Middle frontal gyrus (tissue), 1 donor: ENCODE measurements around the gene SLIT3.

Experiments used
- DNase-seq: peaks from one replicate; pipeline ENCODE4 v3.0.0-alpha.2; 2015; ENCODE audit warnings: low spot score; ENCODE audit errors: extremely low spot score

SLIT3 gene

GRCh38 chr5:168895295-168896071 is 405.5 kb downstream of the SLIT3 start:
- DNase-seq: no peak

- DNase-seq: no peak
Observed at GRCh38 chr5:168893283-168893682, 407.7 kb downstream of the SLIT3 start.

DNA sequence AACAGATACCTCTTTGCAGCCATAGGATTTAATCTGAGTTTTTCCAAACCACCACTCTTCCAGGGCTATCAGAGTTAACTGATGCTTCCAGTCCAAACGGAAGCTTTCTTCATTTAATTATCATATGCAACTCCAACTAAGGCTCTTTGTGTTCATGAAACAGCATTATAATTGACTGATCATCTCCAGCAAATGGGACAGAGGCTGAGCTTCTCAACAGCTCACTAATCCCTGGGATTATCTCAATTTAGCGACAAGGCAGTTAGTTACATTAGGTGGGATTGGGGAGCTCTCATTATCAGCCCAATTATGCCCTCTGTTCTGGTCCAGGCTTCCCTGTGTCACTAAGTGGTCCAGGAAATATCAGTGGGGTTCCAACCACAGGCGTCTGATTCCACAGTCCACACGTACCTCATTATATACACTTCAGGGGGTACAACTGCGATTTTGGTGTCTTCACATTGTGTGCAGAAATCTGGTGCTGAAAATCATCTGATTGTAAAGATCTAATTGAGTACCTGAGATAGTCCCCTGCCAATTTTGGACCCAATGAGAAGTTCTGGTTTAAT is 408.2 kb downstream of the SLIT3 start:
- no peak for DNase-seq

- DNase-seq: no peak
Observed at GRCh38 chr5:168890816-168891812, 409.8 kb downstream of the SLIT3 start.

GRCh38 chr5:168889039-168889438 is 411.9 kb downstream of the SLIT3 start:
- DNase-seq: no peak

GRCh38 chr5:168887931-168888330 is 413.0 kb downstream of the SLIT3 start:
- DNase-seq: no peak

GRCh38 chr5:168886157-168886556 is 414.8 kb downstream of the SLIT3 start:
- no peak for DNase-seq

DNA sequence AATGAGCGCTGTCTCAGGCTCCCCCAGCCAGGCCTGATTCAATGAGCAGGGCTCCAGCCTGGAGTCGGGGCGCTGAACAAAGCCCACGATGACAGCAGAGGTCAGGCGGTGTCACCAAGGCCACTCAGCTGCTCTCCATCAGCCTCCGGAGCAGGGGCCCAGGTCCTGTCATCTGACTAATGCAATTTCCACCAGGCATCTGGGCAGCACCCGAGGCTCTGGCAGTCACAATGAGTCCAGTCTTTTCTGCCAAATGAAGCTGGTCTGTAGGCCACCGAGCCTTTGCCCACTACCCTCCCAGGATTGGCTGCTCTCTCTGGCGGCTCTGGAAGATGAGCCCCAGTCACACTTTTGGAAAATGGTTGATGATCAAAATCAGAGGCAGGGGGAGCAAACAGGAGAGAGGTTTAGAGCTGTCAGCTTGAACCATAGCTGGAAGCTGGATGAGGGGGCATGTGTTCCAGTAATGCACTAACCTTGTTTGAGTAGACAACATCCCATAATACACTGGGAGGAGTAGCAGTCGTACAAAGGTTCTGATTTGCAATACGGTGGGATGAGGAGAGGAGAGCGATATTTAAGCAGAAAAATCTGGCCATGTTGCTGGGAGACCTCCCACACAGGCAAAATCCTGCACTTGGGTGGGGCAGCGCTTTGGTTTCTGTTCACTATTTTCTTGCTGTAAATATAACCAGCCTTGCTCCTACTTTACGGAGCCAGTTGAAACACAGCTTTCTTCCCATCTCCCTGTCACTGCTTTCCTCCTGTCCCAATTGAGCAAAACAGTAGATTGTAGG is 415.4 kb downstream of the SLIT3 start:
- DNase-seq: no peak

- no peak for DNase-seq
Observed at GRCh38 chr5:168883991-168884390, 416.9 kb downstream of the SLIT3 start.

- DNase-seq: no peak
Observed at GRCh38 chr5:168883281-168883741, 417.6 kb downstream of the SLIT3 start.

DNA sequence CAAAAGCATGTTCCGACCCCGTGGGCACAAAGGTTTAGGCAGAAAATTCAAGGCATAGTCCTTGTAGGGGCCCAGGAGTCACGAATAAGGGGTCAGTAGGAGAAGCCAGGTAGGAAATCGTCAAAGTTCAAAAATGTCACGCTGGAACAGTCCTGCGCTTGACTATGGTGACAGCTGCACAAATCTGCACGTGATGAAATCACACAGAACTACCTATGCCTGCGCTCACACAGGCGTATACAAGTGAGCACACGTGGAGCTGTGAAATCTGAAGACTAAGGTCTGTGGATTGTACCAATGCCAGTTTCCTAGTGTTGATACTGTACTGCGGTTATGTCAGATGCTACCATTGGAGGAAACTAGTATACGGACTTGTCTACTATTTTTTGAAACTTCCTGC is 418.7 kb downstream of the SLIT3 start:
- DNase-seq: no peak

DNA sequence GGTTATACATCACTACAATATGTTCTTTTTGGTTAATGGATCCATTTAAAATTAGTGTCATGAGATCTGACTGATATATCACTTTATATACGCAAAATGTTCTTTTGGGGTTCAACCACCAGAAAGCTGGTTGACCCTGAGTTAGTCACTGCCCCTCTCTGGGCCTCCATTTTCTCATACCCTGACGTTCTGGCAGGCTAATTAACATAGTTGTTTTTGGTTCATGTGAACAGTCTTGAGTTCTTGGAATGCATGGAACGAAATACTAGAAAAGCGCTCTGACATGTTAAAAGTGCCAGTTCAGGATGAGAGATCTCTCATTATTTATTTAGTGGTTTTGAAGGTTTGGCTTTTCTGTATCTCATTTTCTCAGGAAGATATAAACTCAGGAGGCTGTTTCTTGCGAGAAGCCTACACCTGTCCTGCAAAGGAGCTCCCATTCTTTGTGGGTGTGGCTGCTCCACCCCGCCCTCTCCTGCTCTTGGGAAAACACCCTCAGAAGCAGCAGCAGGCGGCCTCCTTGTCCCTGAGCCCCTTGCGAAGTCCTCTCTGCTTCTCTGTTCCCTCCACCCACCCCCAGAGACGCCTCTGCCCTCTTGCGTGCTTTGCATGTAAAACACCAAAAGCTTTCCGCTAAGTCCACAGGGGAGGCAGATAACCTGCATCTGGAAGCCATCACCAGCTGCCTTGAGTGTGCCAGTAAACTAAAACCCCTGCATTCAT is 419.4 kb downstream of the SLIT3 start:
- DNase-seq: no peak

GRCh38 chr5:168879929-168880328 is 421.0 kb downstream of the SLIT3 start:
- DNase-seq: no peak

GRCh38 chr5:168879331-168879730 is 421.6 kb downstream of the SLIT3 start:
- DNase-seq: no peak

DNA sequence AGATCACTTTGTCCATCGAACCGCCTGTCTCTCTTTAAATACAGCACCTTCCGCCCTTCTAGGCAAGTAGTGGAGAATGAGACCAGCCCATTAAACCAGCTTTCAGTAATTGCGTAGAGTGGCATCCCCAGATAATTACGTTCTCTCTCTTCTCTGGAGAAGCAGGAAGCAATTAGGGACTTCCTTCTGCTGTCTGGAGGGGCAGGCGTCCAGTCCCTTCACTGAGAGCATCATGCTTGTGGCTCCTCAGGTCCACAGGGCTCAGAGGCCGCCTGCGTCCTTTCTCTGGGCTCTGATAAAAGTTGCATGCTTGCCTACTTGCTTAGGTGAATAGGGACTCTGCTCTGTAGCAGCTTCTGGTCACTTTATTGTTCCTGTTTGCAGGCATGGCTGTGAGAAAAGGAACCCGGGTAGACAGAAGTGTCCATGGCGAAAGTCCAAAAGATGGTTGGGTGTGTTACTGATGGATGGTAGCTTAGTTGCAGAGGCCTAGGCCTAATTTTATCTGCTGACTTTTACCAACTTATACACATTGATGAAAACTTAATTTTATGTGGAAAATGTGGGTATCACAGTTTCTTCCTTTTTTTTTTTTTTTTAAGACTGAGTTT is 422.7 kb downstream of the SLIT3 start:
- DNase-seq: no peak

- DNase-seq: no peak
Observed at GRCh38 chr5:168877132-168877892, 423.6 kb downstream of the SLIT3 start.

GRCh38 chr5:168876419-168876818 is 424.5 kb downstream of the SLIT3 start:
- no peak for DNase-seq

DNA sequence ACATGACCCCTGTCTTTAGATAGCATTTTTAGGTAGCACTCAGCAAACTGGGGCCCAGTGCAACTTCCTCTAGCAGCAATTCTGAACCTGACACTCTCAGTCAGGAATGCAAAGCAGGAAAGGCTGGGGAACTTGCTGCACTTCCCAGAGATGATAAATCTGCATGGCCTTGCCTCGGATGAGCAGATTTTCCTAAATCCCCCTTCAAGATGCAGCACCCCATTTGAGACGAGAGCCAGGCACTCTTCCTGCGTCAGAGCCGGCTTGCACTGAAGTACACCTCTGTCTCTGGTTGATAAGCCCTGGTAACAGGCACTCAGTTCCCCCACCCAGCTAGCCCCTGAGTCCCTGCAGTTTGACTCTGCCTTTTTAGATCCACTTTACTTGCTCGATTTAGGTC is 425.1 kb downstream of the SLIT3 start:
- DNase-seq: no peak

- DNase-seq: no peak
Observed at GRCh38 chr5:168874713-168875380, 426.1 kb downstream of the SLIT3 start.
